ENCODE results near the gene C2CD4B.

C2CD4B gene, protein sequence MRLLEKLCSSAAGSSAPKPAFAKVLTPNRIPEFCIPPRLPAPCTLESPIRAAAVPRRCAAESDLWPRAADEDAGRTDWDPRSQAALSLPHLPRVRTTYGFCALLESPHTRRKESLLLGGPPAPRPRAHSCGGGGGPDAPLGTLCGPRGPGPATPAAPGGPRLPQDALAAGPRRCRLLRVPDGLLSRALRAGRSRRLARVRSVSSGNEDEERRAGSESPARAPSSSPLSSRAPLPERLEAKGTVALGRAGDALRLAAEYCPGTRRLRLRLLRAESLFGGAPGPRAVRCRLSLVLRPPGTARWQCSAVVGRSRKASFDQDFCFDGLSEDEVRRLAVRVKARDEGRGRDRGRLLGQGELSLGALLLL

GRCh38 chr15:62165104-62165792 is at the start of gene C2CD4B:
Gene C2CD4B, minus strand, starts transcription at chr15:62165285. Its CDS starts 301 bp downstream, at chr15:62164984.
- DNase-seq: no peak

- no peak for DNase-seq
These were observed 47.7 kb upstream of the C2CD4B start for GRCh38 chr15:62212741-62213140.

DNA sequence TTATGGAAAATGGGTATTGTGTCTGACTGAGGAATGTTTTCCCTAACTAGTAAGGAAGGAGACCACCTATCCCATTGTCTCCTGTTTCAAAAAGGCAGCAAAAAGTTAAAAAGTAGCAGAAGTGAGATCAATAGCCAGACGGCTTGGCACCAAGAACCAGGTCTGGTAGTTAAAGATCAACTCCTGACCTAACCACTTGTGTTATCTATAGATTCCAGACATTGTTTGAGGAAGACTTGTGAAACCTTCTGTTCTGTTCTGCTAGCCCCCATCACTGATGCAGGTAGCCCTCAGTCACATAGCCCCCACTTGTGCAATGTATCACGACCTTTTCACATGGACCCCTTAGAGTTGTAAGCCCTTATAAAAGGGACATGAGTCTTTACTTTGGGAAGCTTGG is 46.3 kb upstream of the C2CD4B start:
- DNase-seq: no peak

GRCh38 chr15:62209821-62210220 is 44.7 kb upstream of the C2CD4B start:
- DNase-seq: no peak

GRCh38 chr15:62209322-62209721 is 44.2 kb upstream of the C2CD4B start:
- no peak for DNase-seq

- DNase-seq: no peak
These were observed 43.8 kb upstream of the C2CD4B start for GRCh38 chr15:62208884-62209283.

DNA sequence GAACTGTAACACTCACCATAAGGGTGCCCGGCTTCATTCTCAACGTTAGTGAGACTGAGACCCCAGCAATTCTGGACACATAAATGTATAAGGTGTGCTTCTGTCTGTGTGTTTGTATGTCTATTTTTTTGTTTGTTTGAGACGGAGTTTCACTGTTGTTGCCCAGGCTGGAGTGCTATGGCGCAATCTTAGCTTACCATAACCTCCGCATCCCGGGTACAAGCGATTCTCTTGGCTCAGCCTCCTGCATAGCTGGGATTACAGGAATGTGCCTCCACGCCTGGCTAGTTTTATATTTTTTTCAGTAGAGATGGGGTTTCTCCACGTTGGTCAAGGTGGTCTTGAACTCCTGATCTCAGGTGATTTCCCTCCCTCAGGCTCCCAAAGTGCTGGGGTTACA is 43.3 kb upstream of the C2CD4B start:
- no peak for DNase-seq

DNA sequence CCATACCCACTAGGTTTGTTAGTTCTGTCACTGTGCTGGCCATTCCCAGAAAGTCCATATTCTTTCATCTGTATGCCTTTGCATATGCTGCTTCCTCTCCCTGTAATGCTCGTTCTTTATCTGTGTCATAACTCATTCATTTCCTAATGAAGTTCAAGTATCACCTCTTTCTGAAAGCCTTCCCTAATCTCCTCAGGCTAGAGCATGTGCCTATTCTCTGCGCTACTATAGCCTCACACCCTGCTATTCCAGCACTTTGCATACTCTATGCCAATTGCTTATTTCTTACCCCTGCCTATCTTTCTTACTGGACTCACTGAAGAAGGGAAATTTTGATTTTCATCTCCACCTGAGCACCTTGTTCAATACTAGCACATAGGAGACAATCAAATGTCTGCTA is 25.6 kb upstream of the C2CD4B start:
- no peak for DNase-seq

GRCh38 chr15:62190274-62190673 is 25.2 kb upstream of the C2CD4B start:
- DNase-seq: no peak

DNA sequence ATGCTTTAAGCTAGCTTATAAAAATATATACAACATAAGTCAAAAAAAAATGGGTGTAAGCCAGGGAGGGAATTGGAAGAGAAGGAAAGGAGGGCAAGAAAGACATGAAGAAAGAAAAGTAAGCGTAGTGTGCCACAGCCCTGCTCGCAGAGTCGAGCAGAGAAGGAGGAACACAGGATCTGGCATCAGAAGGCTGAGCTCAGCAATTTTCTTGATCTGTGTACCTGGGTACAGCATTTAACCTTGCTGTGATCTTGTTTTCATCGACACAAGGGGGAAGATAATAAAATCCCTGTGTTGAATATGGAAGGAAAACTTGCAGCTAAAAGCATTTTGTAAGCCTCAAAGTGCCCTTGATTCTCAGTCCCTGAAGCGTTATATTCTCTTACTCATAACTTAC is 23.7 kb upstream of the C2CD4B start:
- no peak for DNase-seq

DNA sequence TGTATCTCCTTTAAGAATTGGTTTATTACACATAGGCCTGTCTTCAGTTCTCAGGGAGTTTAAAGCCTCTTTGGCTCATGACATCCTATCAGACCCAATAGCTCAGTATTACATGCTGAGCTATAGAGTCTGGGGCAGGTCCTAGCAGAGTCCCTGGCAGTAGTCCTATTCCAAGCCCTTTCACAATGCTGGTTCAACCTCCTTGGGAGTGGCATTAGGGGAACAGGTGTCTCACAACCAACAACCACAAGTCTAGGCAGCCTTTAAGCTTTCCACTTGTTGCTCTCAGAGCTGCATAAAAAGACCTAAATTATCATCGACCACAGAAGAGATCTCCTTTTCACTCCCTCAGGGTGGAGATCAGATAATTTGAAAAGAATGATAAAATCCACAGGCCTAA is 22.8 kb upstream of the C2CD4B start:
- no peak for DNase-seq

DNA sequence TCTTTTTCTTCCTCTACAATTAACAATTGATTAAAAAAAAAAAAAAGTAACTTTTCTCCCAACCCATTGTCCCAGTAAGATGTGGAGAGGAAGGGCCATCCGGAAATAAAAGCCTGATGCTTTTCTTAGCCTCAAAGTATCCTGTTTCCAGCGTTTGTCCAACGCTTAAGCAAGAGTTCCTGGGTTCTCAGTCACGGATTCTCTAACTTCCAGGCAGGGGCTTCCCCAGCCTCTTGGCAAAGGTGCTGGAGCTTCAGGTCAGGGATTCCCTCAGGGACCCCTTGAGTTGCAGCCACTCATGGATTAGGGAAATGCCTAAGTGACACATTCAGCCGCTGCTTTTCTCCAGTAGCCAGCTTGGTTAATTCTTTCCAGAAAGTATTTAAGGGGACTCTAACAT is 22.3 kb upstream of the C2CD4B start:
- no peak for DNase-seq

DNA sequence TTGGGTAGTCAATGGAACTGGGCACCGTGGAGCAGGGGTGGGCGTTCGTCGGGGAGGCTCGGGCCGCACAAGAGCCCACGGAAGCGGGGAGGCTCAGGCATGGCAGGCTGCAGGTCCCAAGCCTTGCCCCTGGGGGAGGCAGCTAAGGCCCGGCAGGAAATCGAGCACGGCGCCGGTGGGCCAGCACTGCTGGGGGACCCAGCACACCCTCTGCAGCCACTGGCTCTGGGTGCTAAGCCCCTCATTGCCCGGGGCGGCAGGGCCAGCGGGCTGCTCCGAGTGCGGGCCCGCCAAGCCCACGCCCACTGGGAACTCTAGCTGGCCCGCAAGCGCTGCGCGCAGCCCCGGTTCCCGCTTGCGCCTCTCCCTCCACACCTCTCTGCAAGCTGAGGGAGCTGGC is 21.5 kb upstream of the C2CD4B start:
- DNase-seq: no peak

DNA sequence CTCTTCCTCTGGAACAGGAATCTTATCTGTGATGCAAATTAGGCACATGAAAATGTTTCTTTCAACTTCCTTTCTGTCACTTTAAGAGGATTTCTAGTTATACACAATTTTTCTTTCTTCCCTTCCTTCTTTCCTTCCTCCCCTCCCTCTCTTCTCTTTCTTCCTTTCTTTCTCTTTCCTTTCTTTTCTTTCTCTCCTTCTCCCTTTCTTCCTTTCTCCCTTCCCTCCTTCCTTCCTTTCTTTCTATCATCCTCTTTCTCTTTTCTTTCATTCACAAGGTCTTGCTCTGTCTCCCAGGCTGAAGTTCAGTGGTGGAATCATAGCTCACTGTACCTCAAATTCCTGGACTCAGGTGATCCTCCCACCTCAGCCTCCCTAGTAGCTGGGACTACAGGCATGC is 18.0 kb upstream of the C2CD4B start:
- no peak for DNase-seq

DNA sequence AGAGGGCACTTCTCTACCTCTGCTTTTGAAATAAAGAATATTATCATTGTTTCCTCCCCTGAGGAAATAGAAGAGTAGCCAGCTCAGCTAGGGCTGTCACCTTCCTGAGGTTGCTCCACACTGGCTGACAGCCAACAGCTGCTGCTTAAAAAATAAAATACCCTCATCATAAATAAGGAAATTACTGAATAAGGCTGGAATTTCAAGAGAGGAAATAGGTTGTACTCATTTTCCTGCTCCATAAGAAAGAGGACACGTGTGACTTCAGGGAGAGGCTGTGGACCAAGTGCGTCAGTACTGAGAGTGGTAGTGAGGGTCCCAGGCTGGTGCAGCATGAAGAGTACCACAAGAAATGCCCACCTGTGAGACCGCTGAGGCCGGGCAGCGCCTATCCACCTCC is 8.1 kb upstream of the C2CD4B start:
- DNase-seq: no peak

GRCh38 chr15:62171882-62172281 is 6.8 kb upstream of the C2CD4B start:
- DNase-seq: no peak

GRCh38 chr15:62165793-62166375 is 799 bp upstream of the C2CD4B start:
- no peak for DNase-seq

DNA sequence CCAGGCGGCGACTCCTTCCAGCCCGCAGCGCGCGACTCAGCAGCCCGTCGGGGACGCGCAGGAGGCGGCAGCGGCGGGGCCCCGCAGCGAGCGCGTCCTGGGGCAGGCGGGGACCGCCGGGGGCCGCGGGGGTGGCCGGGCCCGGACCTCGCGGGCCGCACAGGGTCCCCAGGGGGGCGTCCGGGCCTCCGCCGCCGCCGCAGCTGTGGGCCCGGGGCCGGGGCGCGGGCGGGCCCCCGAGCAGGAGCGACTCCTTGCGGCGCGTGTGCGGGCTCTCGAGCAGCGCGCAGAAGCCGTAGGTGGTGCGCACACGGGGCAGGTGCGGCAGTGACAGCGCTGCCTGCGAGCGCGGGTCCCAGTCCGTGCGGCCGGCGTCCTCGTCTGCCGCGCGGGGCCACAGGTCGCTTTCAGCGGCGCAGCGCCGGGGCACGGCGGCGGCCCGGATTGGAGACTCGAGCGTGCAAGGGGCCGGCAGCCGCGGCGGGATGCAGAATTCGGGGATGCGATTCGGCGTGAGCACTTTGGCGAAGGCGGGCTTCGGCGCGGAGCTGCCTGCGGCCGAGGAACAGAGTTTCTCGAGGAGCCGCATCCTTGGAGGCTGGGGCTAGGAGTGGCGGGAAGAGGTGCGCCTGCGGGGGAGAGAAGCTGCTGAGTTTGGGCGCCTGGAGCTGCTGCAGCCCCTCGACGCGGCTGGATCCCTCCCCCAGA is 535 bp downstream of the C2CD4B start:
- DNase-seq: no peak

DNA sequence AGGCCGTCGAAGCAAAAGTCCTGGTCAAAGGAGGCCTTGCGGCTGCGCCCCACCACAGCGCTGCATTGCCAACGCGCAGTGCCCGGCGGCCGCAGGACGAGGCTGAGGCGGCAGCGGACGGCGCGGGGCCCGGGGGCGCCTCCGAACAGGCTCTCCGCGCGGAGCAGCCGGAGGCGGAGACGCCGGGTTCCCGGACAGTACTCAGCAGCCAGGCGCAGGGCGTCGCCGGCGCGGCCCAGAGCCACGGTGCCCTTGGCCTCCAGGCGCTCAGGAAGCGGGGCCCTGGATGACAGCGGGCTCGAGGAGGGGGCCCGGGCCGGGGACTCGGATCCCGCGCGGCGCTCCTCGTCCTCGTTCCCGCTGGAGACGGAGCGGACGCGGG is 1.1 kb downstream of the C2CD4B start:
- DNase-seq: no peak

- DNase-seq: no peak
These were observed 1.6 kb downstream of the C2CD4B start for GRCh38 chr15:62163397-62164013.

DNA sequence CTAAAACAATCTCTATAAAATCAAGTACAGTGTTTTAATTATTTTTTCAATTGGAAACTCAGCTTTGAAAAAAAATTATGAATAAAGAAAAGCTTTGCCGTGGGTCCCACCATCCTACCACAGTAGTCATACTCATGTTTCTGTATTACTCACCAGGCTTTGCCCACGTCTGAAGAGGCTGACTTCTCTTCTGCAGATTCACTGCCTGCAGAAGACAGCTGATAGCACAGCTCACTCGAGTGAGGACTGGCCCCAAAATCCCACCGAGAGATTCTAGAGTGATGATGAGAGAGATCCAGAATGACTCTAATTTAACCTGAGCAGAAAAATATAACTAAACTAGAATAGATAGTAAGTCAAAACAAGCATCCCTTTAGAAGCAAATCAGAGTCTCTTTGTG is 11.9 kb downstream of the C2CD4B start:
- no peak for DNase-seq

DNA sequence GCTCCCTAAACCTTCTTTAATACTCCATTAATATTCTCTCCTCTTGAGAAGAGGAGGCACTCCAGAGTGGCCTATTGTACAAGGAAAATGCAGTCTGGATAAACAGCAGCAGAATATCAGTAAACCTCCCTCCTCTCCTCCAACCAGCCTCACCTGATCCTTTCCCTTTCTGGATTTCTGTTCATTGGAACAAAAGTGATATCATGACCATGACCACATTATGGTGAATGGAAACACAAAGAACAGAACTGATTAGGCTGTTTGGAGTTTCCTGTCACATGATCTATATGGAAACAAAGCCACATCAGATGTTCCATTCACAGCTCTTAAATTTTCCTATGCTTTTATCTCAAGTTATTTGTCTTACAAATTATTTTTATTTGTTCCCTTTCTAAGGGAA is 14.6 kb downstream of the C2CD4B start:
- no peak for DNase-seq

DNA sequence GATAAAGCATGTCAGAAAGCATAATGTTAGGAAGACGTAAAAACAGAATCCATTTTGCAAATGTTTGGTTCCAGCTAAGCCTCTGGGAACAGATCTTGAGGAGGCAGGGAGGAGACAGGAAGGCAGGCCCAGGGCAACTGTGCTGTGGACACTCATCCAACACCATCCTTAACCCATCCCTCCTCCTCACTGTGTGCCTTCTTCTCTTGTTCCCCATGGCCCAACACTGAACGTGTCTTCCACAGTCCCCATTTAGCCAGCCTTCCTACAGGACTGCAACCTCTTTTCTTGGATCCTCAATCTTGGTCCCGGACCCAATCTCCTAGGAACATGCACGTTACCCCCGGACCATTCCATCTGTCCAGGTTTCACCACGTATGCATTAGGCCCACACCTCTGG is 15.4 kb downstream of the C2CD4B start:
- no peak for DNase-seq
